Peyer's patch (tissue), 4 donors: ENCODE data around the gene WDR72.

Experiments used
- CTCF ChIP-seq, 6 experiments: fragments of 450-650 bp in 4 of 6; fragments of 200-600 bp in 2 of 6; sonication (generic) in 1 of 6; IDR thresholded peaks; one replicate each; pipeline ENCODE4 v1.5.1; 2017 to 2019; ENCODE audit warnings: antibody characterized with exemption in 6 of 6, mild to moderate bottlenecking in 3 of 6, moderate library complexity in 1 of 6
- POLR2A ChIP-seq, 2 donors: fragments of 450-650 bp; IDR thresholded peaks; one replicate each; pipeline ENCODE4 v1.5.1; 2017; ENCODE audit warnings: antibody characterized with exemption in 2 of 2, mild to moderate bottlenecking in 2 of 2, moderate library complexity in 2 of 2

- TF ChIP-seq CTCF (IDR thresholded peaks at IDR 0.05) (no peak), POLR2A (IDR thresholded peaks at IDR 0.05) (no peak)
These were observed 269.1 kb downstream of the WDR72 start for GRCh38 chr15:53490341-53490740.
